COLO668 (cell line): ENCODE data around the gene CLK3.
"Not testable (repeated sequence)": the region's sequence is repeated elsewhere in the genome, so short reads cannot be mapped to it uniquely, and the experiment has no call there.

Source experiments
- DNase-seq: peaks from one replicate; lab custom pipeline; 2025; ENCODE audit not compliant: unreplicated experiment; lab: John Stamatoyannopoulos, UW

Gene CLK3

GRCh38 chr15:74620636-74621545 is 5.3 kb downstream of the CLK3 start:
- DNase-seq: peak; percentile 61

- DNase-seq: no peak
These were observed 5.9 kb downstream of the CLK3 start for GRCh38 chr15:74621546-74621920.

- no peak for DNase-seq
These were observed 6.3 kb downstream of the CLK3 start for GRCh38 chr15:74621936-74622335.

- DNase-seq: no peak
These were observed 7.1 kb downstream of the CLK3 start for GRCh38 chr15:74622758-74623157.

GRCh38 chr15:74624020-74624602 is 8.5 kb downstream of the CLK3 start:
- DNase-seq: no peak

GRCh38 chr15:74625693-74626092 is 10.1 kb downstream of the CLK3 start:
- no peak for DNase-seq

GRCh38 chr15:74626336-74626735 is 10.7 kb downstream of the CLK3 start:
- no peak for DNase-seq

- DNase-seq: no peak
These were observed 11.4 kb downstream of the CLK3 start for GRCh38 chr15:74626752-74627692.

- no peak for DNase-seq
These were observed 12.1 kb downstream of the CLK3 start for GRCh38 chr15:74627766-74628165.

GRCh38 chr15:74628199-74628598 is 12.6 kb downstream of the CLK3 start:
- no peak for DNase-seq

GRCh38 chr15:74628949-74629348 is 13.3 kb downstream of the CLK3 start:
- DNase-seq: no peak

GRCh38 chr15:74629696-74630095 is 14.1 kb downstream of the CLK3 start:
- DNase-seq: not testable (repeated sequence)

GRCh38 chr15:74630284-74631086 is 14.8 kb downstream of the CLK3 start:
- DNase-seq: no peak

- DNase-seq: no peak
These were observed 15.4 kb downstream of the CLK3 start for GRCh38 chr15:74631087-74631385.

- DNase-seq: no peak
These were observed 15.8 kb downstream of the CLK3 start for GRCh38 chr15:74631408-74631807.

- peak; percentile 52 for DNase-seq
These were observed 16.4 kb downstream of the CLK3 start for GRCh38 chr15:74631935-74632560.

- no peak for DNase-seq
These were observed 17.0 kb downstream of the CLK3 start for GRCh38 chr15:74632601-74633000.

GRCh38 chr15:74633781-74634180 is 18.1 kb downstream of the CLK3 start:
- DNase-seq: no peak

GRCh38 chr15:74635228-74635627 is 19.6 kb downstream of the CLK3 start:
- DNase-seq: peak; percentile 65

- no peak for DNase-seq
These were observed 21.3 kb downstream of the CLK3 start for GRCh38 chr15:74636984-74637383.
